A673 (cell line): ENCODE measurements around the gene FAM171A2. TPM values are rescaled to one million over a fixed set of nuclear protein-coding genes. Genes with fewer than 3 reads are reported as not detected.

Source experiments
- BruUV-seq: library from RNA; stranded (reverse); fragments of 400-500 nt; replicated peaks from 2 replicates; lab custom pipeline; 2021; lab: Mats Ljungman, UMichigan
- CTCF ChIA-PET: fragments of 300-600 bp; sonication (Branson Sonifier 250); formaldehyde crosslinking; loops from one replicate; lab custom pipeline; 2022; ENCODE audit warnings: antibody characterized with exemption; lab: Charles Lee
- POLR2A ChIA-PET: fragments of 300-600 bp; sonication (Branson Sonifier 250); formaldehyde crosslinking; loops from one replicate; lab custom pipeline; 2022; ENCODE audit warnings: antibody characterized with exemption; ENCODE audit not compliant: low non-redundant PET; lab: Charles Lee
- DNase-seq: peaks from one replicate; pipeline ENCODE4 v3.0.0-alpha.2; 2015; ENCODE audit warnings: low spot score
- H3K27ac ChIP-seq: fragments of 200-600 bp; sonication (generic); 2 replicates; pipeline ENCODE4 v1.5.1; 2016; ENCODE audit warnings: mixed run types, low read depth, mild to moderate bottlenecking, mixed read lengths, antibody characterized with exemption, low read length; ENCODE audit not compliant: poor library complexity, severe bottlenecking
- H3K27me3 ChIP-seq: fragments of 200-600 bp; sonication (generic); replicated peaks from 2 replicates; pipeline ENCODE4 v1.6.1; 2017; ENCODE audit warnings: mixed run types, low read depth, mild to moderate bottlenecking, mixed read lengths, antibody characterized with exemption, low read length; ENCODE audit not compliant: insufficient read depth, poor library complexity
- H3K36me3 ChIP-seq: fragments of 200-600 bp; sonication (generic); 2 replicates; pipeline ENCODE4 v1.6.1; 2016; ENCODE audit warnings: mixed run types, mild to moderate bottlenecking, mixed read lengths, antibody characterized with exemption, low read length; ENCODE audit not compliant: insufficient read depth, poor library complexity, severe bottlenecking
- H3K4me1 ChIP-seq: fragments of 200-600 bp; sonication (generic); 2 replicates; pipeline ENCODE4 v1.6.1; 2017; ENCODE audit warnings: mixed run types, mild to moderate bottlenecking, mixed read lengths, antibody characterized with exemption, low read length; ENCODE audit not compliant: insufficient read depth, poor library complexity, severe bottlenecking
- H3K4me3 ChIP-seq: fragments of 200-600 bp; sonication (generic); 2 replicates; pipeline ENCODE4 v1.5.1; 2016; ENCODE audit warnings: low read depth, mixed run types, mild to moderate bottlenecking, mixed read lengths, low read length; ENCODE audit not compliant: poor library complexity, severe bottlenecking
- H3K9me3 ChIP-seq: fragments of 200-600 bp; sonication (generic); 2 replicates; pipeline ENCODE4 v1.6.1; 2016; ENCODE audit warnings: mixed run types, low read depth, mild to moderate bottlenecking, mixed read lengths, antibody characterized with exemption, low read length; ENCODE audit not compliant: poor library complexity, severe bottlenecking
- EZH2 ChIP-seq: fragments of 200-600 bp; sonication (generic); IDR thresholded peaks from 2 replicates; pipeline ENCODE4 v1.6.1; 2017; ENCODE audit warnings: borderline replicate concordance, low read depth, mild to moderate bottlenecking, mixed read lengths, antibody characterized with exemption, low read length; ENCODE audit not compliant: poor library complexity, severe bottlenecking
- intact Hi-C: fragments of 100-400 bp; cut with micrococcal nuclease; formaldehyde crosslinking; loops from one replicate; pipeline ENCODE4 v1.10.0; 2022; ENCODE audit not compliant: unreplicated experiment
- total RNA-seq: library from RNA; stranded (reverse); gene quantifications from 2 replicates; pipeline ENCODE4 v1.2.3, GENCODE V29; 2021
- TF ChIP-seq, protein P1 (sequence below): fragments of 300-800, 200-600 bp; sonication (generic); conservative IDR thresholded peaks from 2 replicates; pipeline ENCODE4 v1.5.1; 2017; ENCODE audit warnings: low read depth, mild to moderate bottlenecking, antibody characterized with exemption, low read length, moderate library complexity, mixed read lengths

Gene FAM171A2
- total RNA-seq, 1 experiment from 2014 or later: 12.8 TPM

DNA sequence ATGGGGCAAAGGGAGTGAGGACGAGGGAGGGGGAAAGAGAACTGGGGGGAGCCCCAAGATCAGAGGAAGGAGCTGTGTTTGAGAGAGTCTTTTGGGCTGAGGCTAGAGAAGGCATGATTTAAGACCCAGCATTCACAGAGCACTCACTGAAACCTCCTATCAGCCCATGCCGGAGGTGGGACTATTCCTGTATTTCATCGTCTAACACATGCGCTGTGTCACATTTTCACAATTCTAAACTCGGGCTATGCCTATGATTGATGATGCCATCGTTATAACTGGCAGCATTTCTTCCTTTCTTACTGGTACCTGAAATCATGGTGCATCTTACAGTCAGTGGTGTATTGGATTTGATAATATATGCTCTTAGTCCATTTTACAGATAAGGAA lies 3.5 kb downstream of the FAM171A2 start:
- Histone ChIP-seq H3K9me3 (no peaks in the 10 kb centered on the region), H3K27me3 (no peaks in the 10 kb centered on the region), H3K36me3 (no peaks in the 10 kb centered on the region), H3K27ac (no peak overlapping the region), H3K4me3 (no peak overlapping the region), H3K4me1 (peaks cover 21% of the 10 kb centered on the region)
- ChIA-PET CTCF (no interaction called here), POLR2A (no interaction called here)
- TF ChIP-seq, protein P1, sequence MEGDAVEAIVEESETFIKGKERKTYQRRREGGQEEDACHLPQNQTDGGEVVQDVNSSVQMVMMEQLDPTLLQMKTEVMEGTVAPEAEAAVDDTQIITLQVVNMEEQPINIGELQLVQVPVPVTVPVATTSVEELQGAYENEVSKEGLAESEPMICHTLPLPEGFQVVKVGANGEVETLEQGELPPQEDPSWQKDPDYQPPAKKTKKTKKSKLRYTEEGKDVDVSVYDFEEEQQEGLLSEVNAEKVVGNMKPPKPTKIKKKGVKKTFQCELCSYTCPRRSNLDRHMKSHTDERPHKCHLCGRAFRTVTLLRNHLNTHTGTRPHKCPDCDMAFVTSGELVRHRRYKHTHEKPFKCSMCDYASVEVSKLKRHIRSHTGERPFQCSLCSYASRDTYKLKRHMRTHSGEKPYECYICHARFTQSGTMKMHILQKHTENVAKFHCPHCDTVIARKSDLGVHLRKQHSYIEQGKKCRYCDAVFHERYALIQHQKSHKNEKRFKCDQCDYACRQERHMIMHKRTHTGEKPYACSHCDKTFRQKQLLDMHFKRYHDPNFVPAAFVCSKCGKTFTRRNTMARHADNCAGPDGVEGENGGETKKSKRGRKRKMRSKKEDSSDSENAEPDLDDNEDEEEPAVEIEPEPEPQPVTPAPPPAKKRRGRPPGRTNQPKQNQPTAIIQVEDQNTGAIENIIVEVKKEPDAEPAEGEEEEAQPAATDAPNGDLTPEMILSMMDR: no peak
- no peak for TF ChIP-seq EZH2
- intact Hi-C loops: no loop called here
- no peak for DNase-seq
- no TSS peak for BruUV-seq

DNA sequence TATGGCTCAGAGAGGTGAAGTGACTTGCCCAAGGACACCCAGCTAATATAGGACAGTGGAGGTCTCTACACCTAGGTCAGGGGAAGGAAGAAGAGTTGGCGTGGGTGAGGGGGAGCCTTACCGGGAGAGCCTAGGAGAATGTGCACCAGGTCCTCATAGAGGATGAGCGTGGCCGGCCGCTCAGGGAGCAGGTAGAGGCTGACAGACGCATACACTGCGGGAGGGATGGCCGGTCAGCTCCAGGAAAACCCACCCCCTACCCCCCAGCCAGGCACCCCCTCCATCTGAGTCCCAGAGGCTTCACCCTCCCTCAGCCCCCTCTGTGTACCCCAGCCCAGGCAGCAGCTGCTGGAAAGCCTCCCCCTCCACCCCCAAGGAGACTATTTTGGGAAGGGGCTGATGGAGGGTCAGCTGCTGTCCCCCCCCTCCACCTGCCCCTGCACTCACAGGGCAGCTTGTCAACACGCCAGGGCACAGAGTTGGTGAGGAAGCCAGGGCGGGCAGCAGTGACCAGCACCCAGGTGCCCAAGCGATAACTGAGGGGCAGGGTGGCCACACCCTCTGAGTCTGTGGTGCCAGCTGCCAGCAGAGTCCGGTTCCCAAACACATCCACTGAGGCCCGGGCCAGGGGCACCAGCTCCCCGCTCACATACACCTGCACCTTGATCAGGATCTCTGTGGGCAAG lies 4.1 kb downstream of the FAM171A2 start:
- Histone ChIP-seq H3K4me1 (peaks cover 21% of the 10 kb centered on the region), H3K27ac (no peak overlapping the region), H3K36me3 (no peaks in the 10 kb centered on the region), H3K9me3 (no peaks in the 10 kb centered on the region), H3K27me3 (no peaks in the 10 kb centered on the region), H3K4me3 (no peak overlapping the region)
- TF ChIP-seq, protein P1: no peak
- no peak for TF ChIP-seq EZH2
- DNase-seq: no peak
- POLR2A ChIA-PET: no interaction called here
- BruUV-seq: no TSS peak
- CTCF ChIA-PET: no interaction called here
- intact Hi-C loops: no loop called here

DNA sequence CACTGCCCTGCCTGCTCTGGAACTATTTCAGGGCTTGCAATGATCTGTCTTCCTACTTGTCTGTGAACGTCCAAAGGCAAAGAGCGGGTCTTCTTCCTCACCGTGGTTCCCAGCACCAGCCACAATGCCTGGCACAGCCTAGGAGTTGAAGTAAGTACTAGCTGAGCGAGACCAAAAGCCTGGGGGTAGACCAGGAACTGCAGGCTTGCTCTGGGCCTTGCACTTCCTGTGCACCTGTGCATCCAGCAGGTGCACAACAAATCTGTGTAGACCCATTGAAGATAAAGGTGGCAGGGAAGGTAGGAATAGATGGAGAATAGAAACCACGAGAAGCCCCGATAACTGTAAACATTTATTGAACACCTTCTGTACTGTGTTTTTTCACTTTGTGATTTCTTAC lies 4.6 kb downstream of the FAM171A2 start:
- POLR2A ChIA-PET: no interaction called here

More for the DNA sequence above, 4.6 kb downstream of the FAM171A2 start:
- Histone ChIP-seq H3K36me3 (no peaks in the 10 kb centered on the region), H3K27ac (no peak overlapping the region), H3K4me3 (no peak overlapping the region), H3K9me3 (no peaks in the 10 kb centered on the region), H3K27me3 (no peaks in the 10 kb centered on the region), H3K4me1 (peaks cover 21% of the 10 kb centered on the region)
- no peak for DNase-seq
- CTCF ChIA-PET: no interaction called here
- BruUV-seq: no TSS peak
- no peak for TF ChIP-seq EZH2
- TF ChIP-seq, protein P1: no peak
- intact Hi-C loops: no loop called here
